ENCODE data around the gene PRKX. TPM values are rescaled to one million over a fixed set of nuclear protein-coding genes. Genes with fewer than 3 reads are reported as not detected.
"Not testable (repeated sequence)": the region's sequence is repeated elsewhere in the genome, so short reads cannot be mapped to it uniquely, and the experiment has no call there.

Gene PRKX
- total RNA-seq, 1 donor from 2014 or later = 51.6 TPM

GRCh38 chrX:3738509-3738908 is 25.1 kb upstream of the PRKX start:
- intact Hi-C loops (cut with DNase I) = no loop called here
- TF ChIP-seq, protein P1, sequence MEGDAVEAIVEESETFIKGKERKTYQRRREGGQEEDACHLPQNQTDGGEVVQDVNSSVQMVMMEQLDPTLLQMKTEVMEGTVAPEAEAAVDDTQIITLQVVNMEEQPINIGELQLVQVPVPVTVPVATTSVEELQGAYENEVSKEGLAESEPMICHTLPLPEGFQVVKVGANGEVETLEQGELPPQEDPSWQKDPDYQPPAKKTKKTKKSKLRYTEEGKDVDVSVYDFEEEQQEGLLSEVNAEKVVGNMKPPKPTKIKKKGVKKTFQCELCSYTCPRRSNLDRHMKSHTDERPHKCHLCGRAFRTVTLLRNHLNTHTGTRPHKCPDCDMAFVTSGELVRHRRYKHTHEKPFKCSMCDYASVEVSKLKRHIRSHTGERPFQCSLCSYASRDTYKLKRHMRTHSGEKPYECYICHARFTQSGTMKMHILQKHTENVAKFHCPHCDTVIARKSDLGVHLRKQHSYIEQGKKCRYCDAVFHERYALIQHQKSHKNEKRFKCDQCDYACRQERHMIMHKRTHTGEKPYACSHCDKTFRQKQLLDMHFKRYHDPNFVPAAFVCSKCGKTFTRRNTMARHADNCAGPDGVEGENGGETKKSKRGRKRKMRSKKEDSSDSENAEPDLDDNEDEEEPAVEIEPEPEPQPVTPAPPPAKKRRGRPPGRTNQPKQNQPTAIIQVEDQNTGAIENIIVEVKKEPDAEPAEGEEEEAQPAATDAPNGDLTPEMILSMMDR (IDR thresholded peaks at IDR 0.05) = no peak
- no peak for TF ChIP-seq POLR2A (IDR thresholded peaks at IDR 0.05)
- TF ChIP-seq POLR2AphosphoS5 (IDR thresholded peaks at IDR 0.05; ENCODE audit: insufficient read depth in 1 of 2, low read depth in 1 of 2) = no peak
- Histone ChIP-seq H3K27ac (no peak overlapping the region), H3K27me3 (no peaks in the 10 kb centered on the region), H3K36me3 (no peaks in the 10 kb centered on the region), H3K9me3 (no peaks in the 10 kb centered on the region), H3K4me3 (no peak overlapping the region), H3K4me1 (no peaks in the 10 kb centered on the region)
- no peak for DNase-seq (ENCODE audit: extremely low spot score in 2 of 2)

GRCh38 chrX:3736536-3736935 is 23.1 kb upstream of the PRKX start:
- intact Hi-C loops (cut with DNase I); DNase-seq (ENCODE audit: extremely low spot score in 2 of 2); H3K4me1 ChIP-seq; H3K4me3 ChIP-seq; H3K9me3 ChIP-seq; H3K27me3 ChIP-seq; H3K36me3 ChIP-seq; H3K27ac ChIP-seq: not testable (repeated sequence)

GRCh38 chrX:3735891-3736290 is 22.4 kb upstream of the PRKX start:
- H3K4me3 ChIP-seq; DNase-seq (ENCODE audit: extremely low spot score in 2 of 2); H3K36me3 ChIP-seq; H3K27ac ChIP-seq; intact Hi-C loops (cut with DNase I); H3K27me3 ChIP-seq; H3K4me1 ChIP-seq; H3K9me3 ChIP-seq: not testable (repeated sequence)

GRCh38 chrX:3734456-3734855 is 21.0 kb upstream of the PRKX start:
- H3K27me3 ChIP-seq; H3K36me3 ChIP-seq; intact Hi-C loops (cut with DNase I); H3K27ac ChIP-seq; H3K4me3 ChIP-seq; DNase-seq (ENCODE audit: extremely low spot score in 2 of 2); H3K9me3 ChIP-seq; H3K4me1 ChIP-seq: not testable (repeated sequence)

DNA sequence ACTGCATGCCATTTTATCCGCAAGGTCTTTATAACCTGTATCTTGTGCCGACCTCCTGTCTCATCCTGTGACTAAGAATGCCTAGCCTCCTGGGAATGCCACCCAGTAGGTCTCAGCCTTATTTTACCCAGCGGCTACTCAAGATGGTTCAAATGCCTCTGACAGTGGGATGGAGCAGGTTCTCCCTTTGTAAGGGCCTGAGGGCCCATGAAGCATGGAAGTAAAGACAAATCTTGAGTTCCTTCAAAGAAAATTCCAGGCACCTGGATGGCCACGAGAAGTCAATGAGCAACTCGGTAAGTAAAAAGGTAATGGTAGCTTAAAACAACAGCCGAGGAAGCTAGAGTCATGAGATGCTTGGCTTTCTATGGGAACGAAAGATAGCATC is 19.6 kb upstream of the PRKX start:
- TF ChIP-seq POLR2AphosphoS5 (IDR thresholded peaks at IDR 0.05; ENCODE audit: insufficient read depth in 1 of 2, low read depth in 1 of 2) (no peak), POLR2A (IDR thresholded peaks at IDR 0.05) (no peak)
- TF ChIP-seq, protein P1 (IDR thresholded peaks at IDR 0.05) = no peak
- no peak for DNase-seq (ENCODE audit: extremely low spot score in 2 of 2)
- Histone ChIP-seq H3K4me1 (no peaks in the 10 kb centered on the region), H3K27ac (no peak overlapping the region), H3K4me3 (no peak overlapping the region), H3K36me3 (no peaks in the 10 kb centered on the region), H3K27me3 (no peaks in the 10 kb centered on the region), H3K9me3 (no peaks in the 10 kb centered on the region)
- intact Hi-C loops (cut with DNase I) = no loop called here

GRCh38 chrX:3732326-3733042 is 19.0 kb upstream of the PRKX start:
- H3K36me3 ChIP-seq; H3K4me1 ChIP-seq; H3K9me3 ChIP-seq; H3K27ac ChIP-seq; H3K27me3 ChIP-seq; intact Hi-C loops (cut with DNase I); DNase-seq (ENCODE audit: extremely low spot score in 2 of 2); H3K4me3 ChIP-seq: not testable (repeated sequence)

- intact Hi-C loops (cut with DNase I) = no loop called here
Measured at GRCh38 chrX:3728454-3728853, 15.0 kb upstream of the PRKX start.

GRCh38 chrX:3723460-3723859 is 10.0 kb upstream of the PRKX start:
- H3K4me3 ChIP-seq; H3K4me1 ChIP-seq; H3K9me3 ChIP-seq; DNase-seq (ENCODE audit: extremely low spot score in 2 of 2); intact Hi-C loops (cut with DNase I); H3K27me3 ChIP-seq; H3K27ac ChIP-seq; H3K36me3 ChIP-seq: not testable (repeated sequence)

More at GRCh38 chrX:3728454-3728853, 15.0 kb upstream of the PRKX start:
- DNase-seq (ENCODE audit: extremely low spot score in 2 of 2) = no peak
- no peaks in the 10 kb centered on the region for H3K4me1 ChIP-seq
- H3K27ac ChIP-seq = no peak overlapping the region
- no peak overlapping the region for H3K4me3 ChIP-seq
- TF ChIP-seq POLR2A (IDR thresholded peaks at IDR 0.05) (no peak), POLR2AphosphoS5 (IDR thresholded peaks at IDR 0.05; ENCODE audit: insufficient read depth in 1 of 2, low read depth in 1 of 2) (no peak)
- TF ChIP-seq, protein P1 (IDR thresholded peaks at IDR 0.05) = no peak
- H3K9me3 ChIP-seq = no peaks in the 10 kb centered on the region
- H3K27me3 ChIP-seq = no peaks in the 10 kb centered on the region
- H3K36me3 ChIP-seq = no peaks in the 10 kb centered on the region

Measured in vagina (tissue), 2 donors.